Muscle of back (tissue), 11 donors: Measurements from ENCODE around the gene RGS2. TPM values are rescaled to one million over a fixed set of nuclear protein-coding genes. Genes with fewer than 3 reads are reported as not detected.

ENCODE experiments used
- DNase-seq, 3 donors: peaks; one replicate each; pipeline versions ENCODE4 v3.0.0 to v3.0.0-alpha.2; 2013
- polyA plus RNA-seq, 10 donors: library from polyadenylated mRNA; unstranded; fragments of 120-200 nt; gene quantifications; one replicate each; pipeline ENCODE4 v1.2.1, GENCODE V29; 2013; ENCODE audit not compliant: insufficient read length in 10 of 10

RGS2 gene
- polyA plus RNA-seq, 10 donors, result 84.3 to 139 (median 107) TPM

DNA sequence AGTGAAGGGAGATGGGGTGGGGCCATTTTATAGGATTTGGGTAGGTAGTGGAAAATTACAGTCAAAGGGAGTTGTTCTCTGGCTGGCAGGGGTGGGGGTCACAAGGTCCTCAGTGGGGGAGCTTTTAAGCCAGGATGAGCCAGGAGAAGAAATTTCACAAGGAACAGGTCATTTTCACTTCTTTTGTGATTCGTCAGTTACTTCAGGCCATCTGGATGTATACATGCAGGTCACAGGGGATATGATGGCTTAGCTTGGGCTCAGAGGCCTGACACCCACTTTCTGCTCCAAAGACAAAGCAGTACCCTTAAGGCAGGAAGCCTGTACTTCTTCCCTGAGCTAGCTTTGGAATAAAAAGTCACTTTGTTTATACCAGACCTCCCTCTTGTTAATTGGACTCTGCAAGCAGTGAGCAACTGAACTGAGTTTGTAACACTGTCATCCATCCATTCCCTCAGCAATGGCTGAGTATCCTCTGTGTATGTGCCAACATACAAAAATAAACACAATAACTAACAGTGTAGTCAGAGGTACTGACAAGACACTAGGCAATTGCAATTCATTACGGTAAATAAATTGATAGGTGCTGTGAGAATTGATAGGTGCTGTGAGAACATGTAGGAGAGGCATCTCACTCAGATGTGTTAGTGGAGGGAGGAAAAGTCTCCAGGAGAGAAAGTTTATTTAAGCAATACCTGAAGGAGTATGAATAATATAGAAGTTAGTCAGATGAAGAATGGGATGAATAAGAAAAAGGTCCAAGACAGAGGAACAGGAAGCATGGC lies 14.7 kb upstream of the RGS2 start:
- DNase-seq, result no peak

DNA sequence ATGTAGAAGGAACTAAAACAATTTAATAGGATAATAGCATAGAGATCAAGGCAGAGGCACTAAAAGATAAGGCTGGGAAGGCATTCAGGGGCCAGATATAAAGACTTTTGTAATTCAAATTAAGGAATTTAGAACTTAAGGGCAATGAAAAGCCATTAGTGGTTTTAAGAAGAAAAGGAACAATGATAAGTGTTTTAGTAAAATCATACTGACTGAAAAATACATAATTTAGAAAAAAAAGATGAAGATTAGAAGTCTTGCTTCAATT lies 14.1 kb upstream of the RGS2 start:
- no peak for DNase-seq

DNA sequence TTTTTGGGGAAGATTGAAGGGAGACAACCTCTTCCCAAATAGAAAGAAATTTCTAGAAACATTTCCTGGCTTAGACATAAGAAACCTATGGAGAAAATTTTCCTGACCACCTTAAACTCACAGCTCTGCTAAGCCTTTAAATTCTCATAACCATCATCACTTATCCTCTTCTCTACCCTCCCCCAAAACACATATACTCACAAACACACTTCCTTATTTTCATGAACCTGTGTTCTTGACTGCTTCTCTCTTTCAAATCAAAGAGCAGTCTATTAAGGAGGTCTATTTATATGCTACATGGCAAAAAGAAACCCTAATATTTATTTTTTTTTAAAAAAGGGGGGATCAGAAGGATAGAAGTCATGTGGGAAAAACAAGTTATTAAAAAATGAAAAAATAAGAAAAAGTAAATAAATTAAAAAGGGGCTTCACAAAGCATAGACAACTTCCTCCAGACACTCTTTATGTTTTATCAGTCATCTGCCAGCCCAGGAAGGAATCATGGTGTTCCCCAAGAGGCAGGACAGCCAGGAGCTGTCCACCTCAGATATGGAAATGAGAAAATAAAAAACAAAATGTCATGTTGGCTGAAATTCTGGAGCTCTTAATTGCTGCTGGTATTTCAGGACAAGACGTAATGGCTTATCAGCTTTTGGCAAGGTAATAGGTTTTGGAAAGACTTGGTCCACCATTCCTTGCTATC lies 12.8 kb upstream of the RGS2 start:
- DNase-seq, result no peak

DNA sequence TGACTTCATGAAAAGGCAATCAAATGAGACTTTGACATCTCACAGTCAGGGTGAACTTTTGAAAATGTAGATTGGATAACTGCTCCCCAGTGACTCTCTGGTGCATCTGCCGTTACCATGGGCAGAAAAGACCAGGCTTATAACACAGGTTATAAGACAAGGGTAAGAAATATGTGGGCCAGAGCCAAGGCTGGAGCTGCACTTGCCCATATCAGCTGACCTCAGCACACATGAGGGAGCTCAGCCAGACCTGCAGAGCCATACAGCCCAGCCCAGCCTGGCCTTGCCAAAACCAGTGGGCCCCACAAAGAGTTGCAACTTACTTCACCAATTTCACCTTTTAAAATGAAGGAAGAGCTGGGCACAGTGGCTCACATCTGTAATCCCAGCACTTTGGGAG lies 11.7 kb upstream of the RGS2 start:
- no peak for DNase-seq

DNA sequence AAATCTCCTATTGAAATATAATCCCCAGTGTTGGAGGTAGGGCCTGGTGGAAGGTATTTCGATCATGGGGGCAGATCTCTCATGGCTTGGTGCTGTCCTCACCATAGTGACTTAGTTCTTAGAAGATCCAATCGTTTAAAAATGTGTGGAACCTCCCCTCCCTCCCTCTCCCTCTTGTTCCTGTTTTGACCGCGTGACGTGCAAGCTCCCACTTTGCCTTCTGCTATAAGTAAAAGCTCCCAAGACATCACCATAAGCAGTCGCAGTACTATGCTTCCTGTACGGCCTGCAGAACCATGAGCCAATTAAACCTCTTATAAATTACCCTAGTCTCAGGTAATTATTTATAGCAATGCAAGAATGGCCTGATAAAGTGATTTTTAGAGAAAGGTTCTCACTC lies 10.9 kb upstream of the RGS2 start:
- DNase-seq, result no peak

DNA sequence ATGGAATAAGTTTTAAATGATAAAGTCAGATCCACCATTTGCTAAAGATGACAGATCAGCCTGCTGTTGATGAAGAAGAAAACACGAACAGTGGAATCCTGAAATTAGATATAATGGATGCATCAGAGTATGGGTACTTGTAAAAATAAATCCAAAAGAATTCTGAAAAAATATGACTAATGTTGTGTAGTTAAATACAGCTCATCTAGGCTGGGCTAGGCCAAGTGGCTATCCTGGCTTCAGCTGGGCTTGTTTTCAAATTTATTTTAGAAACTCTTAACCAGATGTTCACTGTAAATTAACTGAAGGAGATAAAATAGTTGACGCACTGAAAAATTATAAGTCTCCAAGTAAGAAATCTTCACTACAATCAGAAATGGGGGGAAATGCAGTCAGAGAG lies 7.4 kb upstream of the RGS2 start:
- DNase-seq, result no peak

DNA sequence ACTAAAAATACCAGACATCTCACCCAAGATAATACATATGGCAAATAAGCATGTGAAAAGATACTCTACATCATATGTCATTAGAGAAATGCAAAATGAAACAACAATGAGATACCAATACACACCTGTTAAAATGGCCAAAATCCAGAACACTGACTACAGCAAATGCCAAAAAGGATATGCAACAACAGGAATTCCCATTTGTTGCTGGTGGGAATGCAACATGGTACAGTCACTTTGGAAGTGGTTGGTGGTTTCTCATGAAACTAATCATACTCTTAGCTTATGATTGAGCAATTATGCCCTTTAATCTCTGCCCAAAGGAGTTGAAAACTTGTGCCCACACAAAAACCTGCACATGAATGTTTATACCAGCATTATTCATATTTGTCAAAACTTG lies 6.4 kb upstream of the RGS2 start:
- no peak for DNase-seq

DNA sequence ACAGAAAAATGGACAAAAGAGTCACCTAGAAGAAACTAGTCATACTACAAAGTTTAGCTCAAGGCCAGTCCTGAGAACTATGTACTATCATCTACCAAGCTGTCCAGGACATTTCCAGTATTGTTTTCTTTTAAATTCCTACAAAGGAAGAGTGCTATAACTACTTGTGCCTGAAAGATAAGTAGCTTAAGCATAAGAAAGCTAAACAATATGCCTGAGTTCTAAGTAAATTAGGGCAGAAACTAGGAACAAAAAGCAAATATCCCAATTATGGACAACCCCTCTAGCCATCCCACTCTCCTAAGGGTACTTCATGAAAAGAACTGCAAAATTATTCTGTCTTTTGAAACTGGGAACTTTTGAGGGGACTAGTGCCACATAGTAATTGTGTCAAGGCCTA lies 5.3 kb upstream of the RGS2 start:
- DNase-seq, result no peak

DNA sequence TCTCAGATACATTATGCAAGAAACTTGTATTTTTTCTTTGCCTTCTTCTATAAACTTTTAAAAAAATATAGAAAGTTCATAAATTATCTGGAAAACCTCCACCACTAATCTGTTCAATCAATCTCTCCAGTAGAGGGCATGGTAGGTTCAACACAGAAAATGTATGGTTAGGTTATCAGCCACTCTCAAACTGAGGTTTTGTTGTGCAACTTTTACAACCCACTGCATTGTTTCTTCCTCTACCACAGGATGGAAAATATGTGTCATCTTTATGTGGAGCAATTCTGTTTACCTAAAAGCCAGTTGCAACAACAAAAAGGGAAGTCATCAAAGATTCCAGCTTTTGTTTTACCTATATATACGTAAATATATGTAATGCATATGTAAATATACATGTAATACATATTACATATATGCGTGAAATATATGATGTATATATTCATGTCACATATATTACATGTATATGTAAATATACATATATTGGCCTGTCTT lies 3.0 kb upstream of the RGS2 start:
- DNase-seq, result peak; percentile 47 to 72 (median 70)

DNA sequence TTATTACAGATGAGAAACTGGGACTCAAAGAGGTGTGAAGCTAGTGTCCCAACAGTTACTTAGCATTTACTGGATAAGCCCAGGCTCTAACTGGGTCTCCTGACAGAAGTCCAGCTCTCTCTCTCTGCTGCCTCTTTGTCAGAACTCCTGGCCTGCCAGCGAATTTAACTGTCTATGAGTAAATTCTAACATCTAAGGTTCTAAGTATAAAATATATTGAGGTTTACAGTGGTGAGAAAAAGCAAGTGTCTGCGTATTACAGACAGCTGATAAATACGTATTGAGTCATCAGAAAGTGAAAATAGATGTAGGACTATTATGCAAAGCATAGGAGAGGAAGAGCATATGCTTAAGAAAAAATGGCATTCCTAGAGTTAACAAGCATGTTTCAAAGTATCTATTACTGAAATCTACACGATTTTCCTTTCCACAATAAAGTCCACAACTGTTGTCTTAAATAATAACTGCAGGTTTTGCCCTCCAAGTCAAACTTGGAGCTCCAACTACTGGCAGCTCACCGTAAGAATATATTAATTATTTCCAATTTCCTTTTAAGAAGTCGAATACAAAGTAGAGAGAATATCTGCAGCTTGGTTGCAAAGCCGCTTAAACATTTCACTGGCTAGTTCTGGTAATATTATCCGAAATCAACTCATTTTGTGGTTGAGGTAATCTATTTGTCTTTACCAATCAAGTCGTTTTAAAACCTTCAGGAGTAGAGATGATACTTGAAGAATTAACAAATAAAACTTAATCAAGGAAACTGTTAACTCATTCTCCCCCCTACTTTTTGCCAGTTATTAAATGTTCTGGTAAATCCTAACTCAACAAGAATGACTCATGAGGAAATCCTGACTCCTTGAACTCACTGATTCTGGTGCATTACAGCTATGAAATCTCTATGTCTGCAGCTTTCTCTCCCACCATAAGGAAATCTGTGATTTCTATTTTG lies 1.4 kb upstream of the RGS2 start:
- peak in 2 of 3 donors; percentile 16 to 37 for DNase-seq

DNA sequence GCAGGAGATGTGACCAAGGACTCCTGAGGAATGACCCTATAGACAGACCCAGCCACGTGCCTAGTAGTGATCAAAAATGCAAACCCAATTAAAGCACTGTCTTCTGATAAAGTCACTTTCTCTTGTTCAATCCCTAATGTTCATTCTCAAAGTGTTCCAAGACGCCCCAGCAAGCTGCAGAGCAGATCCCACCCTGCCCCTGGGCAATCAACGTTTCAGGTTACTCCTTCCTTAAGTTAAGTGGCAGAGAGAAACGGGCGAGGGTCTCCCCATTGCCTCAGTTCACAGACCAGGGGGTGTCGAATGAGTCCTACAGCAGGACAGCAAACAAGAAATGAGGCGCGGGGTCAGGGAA lies 699 bp upstream of the RGS2 start:
- DNase-seq, result no peak

DNA sequence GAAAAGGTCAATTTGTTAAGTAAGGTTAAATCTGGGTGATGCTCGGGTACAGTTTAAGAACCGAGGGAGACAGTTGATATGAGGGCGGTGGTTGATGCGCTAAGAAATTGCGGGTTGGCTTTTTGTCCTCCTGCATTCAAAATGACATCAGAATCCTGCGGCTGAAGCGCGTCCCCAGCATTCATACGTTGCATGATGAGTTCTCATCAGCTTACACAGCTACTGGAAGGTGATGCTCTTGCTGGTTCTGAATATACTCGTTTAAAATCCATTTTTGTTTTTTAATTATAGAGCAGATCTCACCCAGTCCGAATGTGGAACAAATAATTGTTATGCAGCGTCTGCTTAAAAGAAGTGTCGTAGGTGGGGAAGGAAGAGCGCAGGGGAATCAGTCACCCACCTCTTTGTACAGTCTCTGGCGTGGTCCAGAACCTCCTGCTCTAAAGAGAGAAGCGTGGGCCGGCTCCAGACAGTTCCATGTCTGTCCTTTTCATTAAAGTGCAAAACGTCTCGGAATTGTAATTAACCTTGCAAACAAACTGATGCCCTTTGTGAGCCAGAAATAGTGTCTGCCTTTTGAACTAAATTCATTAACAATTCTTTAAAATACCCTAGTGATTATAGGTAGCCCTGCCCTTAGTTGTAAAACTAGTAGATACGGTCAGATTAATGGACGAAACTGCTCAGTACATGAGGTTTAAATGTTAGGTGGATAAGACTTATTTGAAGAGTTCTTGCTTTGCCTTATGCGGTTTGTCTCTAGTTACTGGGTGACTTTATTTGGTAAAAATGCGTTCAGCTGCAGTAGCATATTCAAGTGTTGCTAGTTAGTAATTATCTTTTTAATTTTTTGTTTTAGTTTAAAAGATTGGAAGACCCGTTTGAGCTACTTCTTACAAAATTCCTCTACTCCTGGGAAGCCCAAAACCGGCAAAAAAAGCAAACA lies 741 bp downstream of the RGS2 start:
- peak in 1 of 3 donors; percentile 65 for DNase-seq

DNA sequence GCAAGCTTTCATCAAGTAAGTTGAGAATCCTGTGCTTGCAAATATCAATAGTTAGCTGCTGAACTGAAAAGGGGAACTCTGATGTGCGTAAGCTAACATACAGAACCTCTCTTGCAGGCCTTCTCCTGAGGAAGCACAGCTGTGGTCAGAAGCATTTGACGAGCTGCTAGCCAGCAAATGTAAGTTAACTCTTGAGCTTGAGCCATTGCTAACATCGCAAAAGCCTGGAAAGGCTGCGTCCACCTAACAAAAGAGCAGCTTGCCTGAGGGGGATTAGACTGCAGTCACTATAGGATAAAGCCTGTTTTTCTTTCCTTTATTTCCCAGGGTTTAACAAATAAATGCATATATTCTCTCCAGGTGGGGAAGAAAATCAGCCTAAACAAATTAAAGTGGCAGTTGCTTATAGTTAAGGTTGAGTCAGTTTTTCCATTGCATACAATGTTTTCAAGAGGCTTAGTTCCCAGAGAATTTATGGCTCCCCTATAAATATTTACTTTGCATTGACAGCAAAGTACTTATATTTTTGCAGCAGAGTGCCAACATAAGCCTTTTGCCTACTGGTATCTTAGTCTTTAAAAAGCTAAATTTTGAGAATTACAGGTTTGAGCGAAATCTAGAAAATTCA lies 1.5 kb downstream of the RGS2 start:
- peak in 2 of 3 donors; percentile 49 to 78 for DNase-seq

DNA sequence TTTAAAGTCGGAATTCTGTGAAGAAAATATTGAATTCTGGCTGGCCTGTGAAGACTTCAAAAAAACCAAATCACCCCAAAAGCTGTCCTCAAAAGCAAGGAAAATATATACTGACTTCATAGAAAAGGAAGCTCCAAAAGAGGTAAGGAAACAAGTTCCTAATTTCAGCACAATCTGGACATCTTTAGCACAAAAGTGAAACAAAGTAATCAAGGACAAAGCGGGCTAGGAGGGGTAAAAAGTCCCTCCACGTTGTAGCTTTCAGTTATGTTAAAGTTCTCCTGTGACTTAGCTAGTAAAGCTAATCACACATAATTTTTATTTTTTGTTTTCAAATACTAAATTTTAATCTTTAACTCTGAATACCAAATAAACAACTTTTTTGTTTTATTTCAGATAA lies 2.2 kb downstream of the RGS2 start:
- DNase-seq, result no peak

DNA sequence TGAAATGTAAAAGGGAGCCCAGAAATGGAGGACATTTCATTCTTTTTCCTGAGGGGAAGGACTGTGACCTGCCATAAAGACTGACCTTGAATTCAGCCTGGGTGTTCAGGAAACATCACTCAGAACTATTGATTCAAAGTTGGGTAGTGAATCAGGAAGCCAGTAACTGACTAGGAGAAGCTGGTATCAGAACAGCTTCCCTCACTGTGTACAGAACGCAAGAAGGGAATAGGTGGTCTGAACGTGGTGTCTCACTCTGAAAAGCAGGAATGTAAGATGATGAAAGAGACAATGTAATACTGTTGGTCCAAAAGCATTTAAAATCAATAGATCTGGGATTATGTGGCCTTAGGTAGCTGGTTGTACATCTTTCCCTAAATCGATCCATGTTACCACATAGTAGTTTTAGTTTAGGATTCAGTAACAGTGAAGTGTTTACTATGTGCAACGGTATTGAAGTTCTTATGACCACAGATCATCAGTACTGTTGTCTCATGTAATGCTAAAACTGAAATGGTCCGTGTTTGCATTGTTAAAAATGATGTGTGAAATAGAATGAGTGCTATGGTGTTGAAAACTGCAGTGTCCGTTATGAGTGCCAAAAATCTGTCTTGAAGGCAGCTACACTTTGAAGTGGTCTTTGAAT lies 2.9 kb downstream of the RGS2 start:
- no peak for DNase-seq

DNA sequence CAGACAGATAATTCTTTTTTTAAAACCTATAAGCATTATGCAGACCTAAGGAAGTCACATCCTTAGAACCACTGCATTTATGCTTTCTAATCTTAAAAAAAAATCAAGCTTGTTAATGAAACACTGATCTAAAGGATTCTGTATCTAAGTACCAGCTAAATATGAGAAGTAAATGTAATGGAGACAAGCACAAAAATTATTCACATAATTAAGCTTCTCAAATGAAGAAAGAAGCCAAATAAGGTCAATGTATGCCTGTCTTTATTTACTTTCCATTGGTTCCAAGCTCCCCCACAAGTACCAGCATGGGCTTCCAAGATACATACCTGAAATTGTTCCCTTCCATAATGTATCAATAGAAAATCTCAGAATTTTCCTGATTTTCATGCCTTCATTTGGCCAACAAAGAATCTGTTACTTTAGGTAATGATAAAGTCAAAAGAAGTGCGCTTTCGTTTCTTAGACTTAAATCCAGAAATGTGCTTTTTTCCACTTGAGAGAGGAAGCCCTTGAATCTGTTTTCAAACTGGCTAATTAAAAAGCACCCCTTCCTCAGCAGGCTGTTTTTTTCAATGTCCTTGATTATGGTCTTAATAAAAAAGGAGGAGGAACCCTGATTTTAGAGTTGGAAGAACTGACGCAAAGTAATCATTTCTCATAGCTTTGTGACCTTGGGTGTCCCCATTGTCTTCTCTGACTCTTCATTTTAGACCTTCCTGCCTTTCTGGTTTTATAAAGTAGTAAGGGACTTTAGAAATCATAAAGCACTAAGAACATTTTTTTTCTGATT lies 3.8 kb downstream of the RGS2 start:
- DNase-seq, result no peak

DNA sequence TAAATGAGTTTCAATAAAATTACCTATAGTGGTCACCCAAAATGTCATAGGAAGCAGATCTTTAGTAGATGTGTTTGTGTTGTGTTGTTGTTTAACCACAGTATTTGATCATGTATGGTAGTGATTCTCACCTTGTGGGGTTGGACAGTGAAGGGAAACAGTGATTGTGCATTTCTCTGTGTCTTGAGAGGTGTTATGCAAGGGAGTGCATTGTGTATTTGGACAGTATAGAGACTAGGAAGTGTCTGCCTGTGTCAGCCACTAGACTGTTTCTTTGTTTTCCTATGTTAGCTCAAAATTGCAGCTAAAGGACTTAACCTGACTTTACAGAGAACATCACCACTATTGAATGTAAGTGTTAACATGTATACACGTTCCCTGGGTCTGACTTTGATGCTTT lies 6.0 kb downstream of the RGS2 start:
- no peak for DNase-seq

DNA sequence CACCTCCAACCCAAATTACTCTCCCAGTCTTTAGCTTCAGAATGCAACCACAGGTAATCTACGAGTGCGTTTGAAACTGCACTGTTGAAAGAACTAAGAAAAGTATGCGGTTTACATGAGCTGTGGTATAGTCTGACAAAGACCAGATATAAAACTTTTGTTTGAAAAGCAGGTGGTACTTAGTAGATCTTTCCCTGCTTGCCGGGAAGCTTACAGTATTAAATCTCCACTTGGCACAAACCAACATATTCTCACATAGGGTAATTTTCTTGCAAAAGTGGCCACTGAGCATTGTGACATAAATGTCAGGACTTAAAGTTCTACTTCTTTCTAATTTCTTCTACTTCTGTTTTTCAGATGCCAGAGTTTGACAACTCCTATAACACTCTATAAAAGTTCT lies 8.4 kb downstream of the RGS2 start:
- DNase-seq, result no peak

DNA sequence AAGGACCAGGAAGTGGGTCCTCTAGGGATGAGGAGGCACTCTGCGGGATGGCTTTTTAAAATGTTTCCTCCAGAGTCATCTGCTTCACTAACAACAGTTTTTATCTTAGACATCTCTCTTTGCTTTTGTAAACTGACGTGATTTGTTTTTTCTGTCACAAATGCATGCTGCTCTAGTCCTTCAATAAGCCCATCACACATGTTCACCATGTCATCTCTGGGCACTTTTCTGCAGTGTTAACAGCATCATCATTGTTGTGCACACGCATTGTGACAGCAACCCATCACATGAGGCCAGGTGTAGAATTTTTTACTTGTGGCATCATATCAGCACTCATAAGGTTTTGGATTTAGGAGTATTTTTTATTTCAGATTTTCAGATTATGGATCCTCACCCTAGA lies 12.5 kb downstream of the RGS2 start:
- no peak for DNase-seq

DNA sequence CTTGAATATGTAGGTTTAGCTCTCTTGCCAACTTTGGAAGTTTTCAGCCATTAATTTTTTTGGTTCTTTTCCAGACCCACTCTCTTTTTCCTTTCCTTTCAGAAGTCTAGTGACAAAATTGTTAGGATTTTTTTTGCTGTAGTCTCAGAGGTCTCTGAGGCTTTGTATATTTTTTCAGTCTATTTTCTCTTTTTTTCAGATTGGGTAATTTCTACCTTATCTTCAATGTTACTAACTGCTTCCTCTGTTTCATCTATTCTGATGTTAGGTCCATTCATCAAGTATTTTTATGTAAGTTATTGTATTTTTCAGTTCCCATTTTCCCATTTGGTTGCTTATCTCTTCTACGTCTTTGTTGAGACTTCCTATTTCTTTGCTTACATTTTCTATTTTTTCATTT lies 15.7 kb downstream of the RGS2 start:
- DNase-seq, result no peak
